Measurements from ENCODE around the gene RSF1.
"Not testable (repeated sequence)": the region's sequence is repeated elsewhere in the genome, so short reads cannot be mapped to it uniquely, and the experiment has no call there.

Gene RSF1

DNA sequence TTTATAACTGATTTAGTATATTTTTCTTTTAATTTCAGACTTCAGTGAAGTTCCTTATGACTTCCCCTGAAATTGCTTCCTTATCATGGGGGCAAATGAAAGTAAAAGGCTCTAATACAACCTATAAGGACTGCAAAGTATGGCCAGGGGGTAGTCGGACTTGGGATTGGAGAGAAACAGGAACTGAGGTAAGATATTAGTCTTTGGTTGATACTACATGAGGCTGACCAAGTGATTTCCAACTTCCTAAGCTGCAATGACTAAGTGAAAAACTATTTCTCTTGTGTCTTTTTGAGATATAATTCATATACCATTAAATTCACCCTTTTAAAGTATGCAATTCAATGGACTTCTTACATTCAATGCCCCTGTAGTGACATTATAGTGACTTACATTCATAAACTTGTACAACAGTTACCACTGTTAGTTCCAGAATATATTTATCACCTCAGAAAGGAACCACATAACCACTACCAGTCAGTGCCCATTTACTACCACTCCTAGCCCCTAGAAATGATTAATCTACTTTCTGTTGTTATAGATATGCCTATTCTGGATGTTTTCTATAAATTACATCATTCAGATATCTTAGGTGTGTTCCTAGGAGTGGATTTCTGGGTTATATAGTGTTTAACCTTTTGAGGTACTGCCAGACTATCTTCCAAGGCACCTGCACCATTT is 22.1 kb upstream of the RSF1 start:
- TF ChIP-seq, protein P1, sequence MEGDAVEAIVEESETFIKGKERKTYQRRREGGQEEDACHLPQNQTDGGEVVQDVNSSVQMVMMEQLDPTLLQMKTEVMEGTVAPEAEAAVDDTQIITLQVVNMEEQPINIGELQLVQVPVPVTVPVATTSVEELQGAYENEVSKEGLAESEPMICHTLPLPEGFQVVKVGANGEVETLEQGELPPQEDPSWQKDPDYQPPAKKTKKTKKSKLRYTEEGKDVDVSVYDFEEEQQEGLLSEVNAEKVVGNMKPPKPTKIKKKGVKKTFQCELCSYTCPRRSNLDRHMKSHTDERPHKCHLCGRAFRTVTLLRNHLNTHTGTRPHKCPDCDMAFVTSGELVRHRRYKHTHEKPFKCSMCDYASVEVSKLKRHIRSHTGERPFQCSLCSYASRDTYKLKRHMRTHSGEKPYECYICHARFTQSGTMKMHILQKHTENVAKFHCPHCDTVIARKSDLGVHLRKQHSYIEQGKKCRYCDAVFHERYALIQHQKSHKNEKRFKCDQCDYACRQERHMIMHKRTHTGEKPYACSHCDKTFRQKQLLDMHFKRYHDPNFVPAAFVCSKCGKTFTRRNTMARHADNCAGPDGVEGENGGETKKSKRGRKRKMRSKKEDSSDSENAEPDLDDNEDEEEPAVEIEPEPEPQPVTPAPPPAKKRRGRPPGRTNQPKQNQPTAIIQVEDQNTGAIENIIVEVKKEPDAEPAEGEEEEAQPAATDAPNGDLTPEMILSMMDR (conservative IDR thresholded peaks at IDR 0.05), result no peak
- no peak for TF ChIP-seq ZFX (IDR thresholded peaks at IDR 0.05)
- H3K27ac ChIP-seq, result no peak overlapping the region

DNA sequence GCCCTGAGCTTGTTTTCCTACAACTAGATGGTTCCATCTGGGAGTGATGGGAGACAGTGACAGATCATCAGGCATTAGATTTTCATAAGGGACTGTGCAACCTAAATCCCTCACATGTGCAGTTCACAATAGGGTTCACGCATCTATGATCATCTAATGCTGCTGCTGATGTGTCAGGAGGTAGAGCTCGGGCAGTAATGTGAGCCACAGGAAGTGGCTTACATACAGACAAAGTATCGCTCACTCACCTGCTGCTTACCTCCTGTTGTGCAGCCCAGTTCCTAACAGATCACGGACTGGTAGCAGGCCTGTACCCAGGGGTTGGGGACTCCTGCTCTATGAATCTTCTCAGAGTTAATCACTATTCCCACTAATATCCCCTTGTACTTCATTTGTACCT is 12.8 kb upstream of the RSF1 start:
- no peak overlapping the region for H3K27ac ChIP-seq
- TF ChIP-seq, protein P1 (conservative IDR thresholded peaks at IDR 0.05), result no peak
- TF ChIP-seq ZFX (IDR thresholded peaks at IDR 0.05), result no peak

DNA sequence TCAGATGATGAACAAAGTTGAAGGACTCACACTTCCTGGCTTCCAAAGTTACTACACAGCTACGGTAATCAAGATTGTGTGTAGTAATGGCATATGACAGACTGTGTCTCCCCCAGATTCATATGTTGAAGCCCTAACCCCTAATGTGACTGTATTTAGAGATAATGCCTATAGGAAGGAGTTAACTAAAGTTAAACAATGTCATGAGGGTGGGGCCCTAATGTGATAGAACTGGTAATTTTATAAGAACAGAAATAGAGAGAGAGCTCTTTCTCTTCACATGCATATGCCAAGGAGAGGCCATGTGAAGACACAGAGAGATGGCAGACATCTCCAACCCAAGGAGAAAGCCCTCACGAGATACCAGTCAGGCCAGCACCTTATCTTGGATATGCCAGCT is 8.4 kb upstream of the RSF1 start:
- H3K27ac ChIP-seq, result no peak overlapping the region
- no peak for TF ChIP-seq ZFX (IDR thresholded peaks at IDR 0.05)
- TF ChIP-seq, protein P1 (conservative IDR thresholded peaks at IDR 0.05), result no peak

DNA sequence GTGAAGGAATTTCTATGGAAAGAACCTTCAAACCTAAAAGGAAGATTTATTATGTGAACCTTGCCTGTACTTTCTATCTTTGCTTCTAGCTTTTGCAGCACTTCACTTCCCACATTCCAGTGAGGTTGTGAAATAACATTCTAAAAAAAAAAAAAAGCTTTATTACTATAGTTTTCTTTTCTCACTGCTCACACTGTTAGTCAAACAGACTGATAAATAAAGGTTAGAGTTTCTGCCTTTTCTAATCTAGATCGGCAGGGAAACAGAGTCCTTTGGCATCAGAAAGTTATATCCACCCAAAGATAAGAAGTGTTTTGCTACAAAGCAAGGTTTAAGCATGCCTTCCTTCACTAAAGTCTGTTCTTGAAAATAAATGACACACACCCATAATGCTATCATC is 3.3 kb upstream of the RSF1 start:
- H3K27ac ChIP-seq, result no peak overlapping the region
- TF ChIP-seq, protein P1 (conservative IDR thresholded peaks at IDR 0.05), result no peak
- TF ChIP-seq ZFX (IDR thresholded peaks at IDR 0.05), result no peak

DNA sequence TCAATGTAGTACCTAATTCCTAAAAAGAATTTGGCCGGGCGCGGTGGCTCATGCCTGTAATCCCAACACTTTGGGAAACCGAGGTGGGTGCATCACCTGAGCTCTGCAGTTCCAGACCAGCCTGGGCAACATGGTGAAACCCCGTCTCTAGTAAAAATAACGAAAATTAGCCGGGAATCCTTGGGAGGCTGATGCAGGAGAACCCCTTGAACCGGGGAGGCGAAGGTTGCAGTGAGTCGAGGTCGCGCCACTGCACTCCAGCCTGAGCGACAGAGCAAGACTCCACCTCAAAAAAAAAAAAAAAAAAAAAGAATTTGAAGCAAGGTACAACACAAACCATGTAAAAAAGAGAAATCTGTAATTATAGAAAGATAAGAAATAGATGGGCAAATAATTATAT is 1.6 kb upstream of the RSF1 start:
- H3K27ac ChIP-seq, result not testable (repeated sequence)

DNA sequence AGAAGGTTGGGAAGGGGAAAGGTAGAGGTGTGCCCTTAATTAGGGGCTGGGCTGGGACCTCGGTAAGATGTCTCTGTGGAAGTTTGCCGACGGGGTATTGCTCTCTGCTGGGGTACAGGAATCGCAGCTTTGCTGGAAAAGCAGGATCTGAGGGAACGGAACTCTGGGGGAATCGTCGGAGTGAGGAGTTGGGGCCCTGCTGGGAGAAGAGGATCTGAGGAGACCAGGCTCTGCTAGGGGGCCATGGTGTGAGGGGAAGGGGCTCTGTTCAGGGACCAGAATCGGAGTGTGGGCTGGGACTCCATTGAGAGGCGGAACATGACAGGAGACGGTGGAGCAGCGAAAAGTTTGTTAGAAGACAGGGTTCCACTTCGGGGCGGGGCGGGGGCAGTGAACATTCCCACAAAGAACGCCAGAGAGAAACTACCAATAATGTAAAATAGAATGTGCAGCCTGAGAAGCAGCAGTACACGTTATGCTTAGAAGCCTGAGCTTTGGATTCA is 878 bp upstream of the RSF1 start:
- TF ChIP-seq, protein P1 (conservative IDR thresholded peaks at IDR 0.05), result no peak
- no peak for TF ChIP-seq ZFX (IDR thresholded peaks at IDR 0.05)
- H3K27ac ChIP-seq, result peak overlapping the region; percentile 97

DNA sequence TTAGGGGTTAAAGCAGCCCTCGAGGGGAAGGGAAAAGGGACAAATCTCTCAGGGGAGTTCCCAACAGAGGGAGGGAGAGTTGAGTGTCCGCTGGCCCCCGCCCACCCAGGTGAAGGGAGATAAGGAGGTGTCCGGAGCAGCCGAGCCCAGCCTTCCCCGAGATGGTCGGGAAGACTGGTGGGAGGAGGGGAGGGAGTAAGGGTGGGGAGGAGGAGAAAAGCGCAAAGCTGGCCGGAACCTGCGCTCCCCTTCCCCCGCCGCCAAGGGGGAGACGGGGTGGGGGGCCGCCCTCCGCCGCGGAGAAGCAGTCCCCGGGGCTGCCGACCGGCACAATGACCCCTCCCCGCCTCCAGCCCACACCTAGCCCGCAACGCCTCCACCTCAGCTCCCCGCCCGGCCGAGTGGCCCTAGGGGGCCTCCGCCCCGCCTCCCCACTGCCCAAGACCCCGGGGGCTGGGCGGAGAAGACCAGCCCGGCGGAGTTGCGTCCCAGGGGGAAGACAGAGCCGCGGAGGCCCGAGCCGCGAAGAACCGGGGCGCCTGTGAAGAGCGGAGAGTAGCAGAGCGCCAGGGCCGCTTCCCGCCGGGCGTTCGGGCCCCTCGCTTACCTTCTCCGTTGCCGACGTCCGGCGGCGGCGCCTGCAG is 479 bp downstream of the RSF1 start:
- peak overlapping the region; percentile 97 for H3K27ac ChIP-seq
- TF ChIP-seq, protein P1 (conservative IDR thresholded peaks at IDR 0.05), result no peak
- peak; percentile 73 for TF ChIP-seq ZFX (IDR thresholded peaks at IDR 0.05)

Data from C4-2B (cell line).